Epithelial cell of proximal tubule (primary cell): ENCODE data around the gene GRID1. TPM values are rescaled to one million over a fixed set of nuclear protein-coding genes. Genes with fewer than 3 reads are reported as not detected.

Source experiments
- DNase-seq: peaks from one replicate; pipeline ENCODE4 v3.0.0-alpha.2; 2011; ENCODE audit warnings: low read depth
- H3K4me3 ChIP-seq: 2 replicates; pipeline ENCODE4 v1.5.1; 2011; ENCODE audit warnings: low read depth, mild to moderate bottlenecking, low read length
- CTCF ChIP-seq: conservative IDR thresholded peaks from 2 replicates; pipeline ENCODE4 v1.5.1; 2012; ENCODE audit warnings: low read depth, mild to moderate bottlenecking, low read length
- total RNA-seq: library from RNA; depleted of rRNA; stranded (reverse); fragments of >200 nt; gene quantifications from 2 replicates; pipeline ENCODE4 v1.2.3, GENCODE V29; 2015

The GRID1 gene
- total RNA-seq, 1 donor from 2014 or later = 0.52 TPM

GRCh38 chr10:86062647-86063145, 303.9 kb downstream of the GRID1 start:
- TF ChIP-seq CTCF = no peak
- H3K4me3 ChIP-seq = no peak overlapping the region
- no peak for DNase-seq

- TF ChIP-seq CTCF = no peak
- no peak for DNase-seq
- H3K4me3 ChIP-seq = no peak overlapping the region
These were observed 304.4 kb downstream of the GRID1 start for GRCh38 chr10:86062198-86062550.

- TF ChIP-seq CTCF = no peak
- H3K4me3 ChIP-seq = no peak overlapping the region
- DNase-seq = no peak
These were observed 305.1 kb downstream of the GRID1 start for GRCh38 chr10:86061278-86062197.

- no peak for DNase-seq
- TF ChIP-seq CTCF = no peak
- H3K4me3 ChIP-seq = no peak overlapping the region
These were observed 306.0 kb downstream of the GRID1 start for GRCh38 chr10:86060386-86061277.

GRCh38 chr10:86059892-86060291, 306.7 kb downstream of the GRID1 start:
- no peak for TF ChIP-seq CTCF

GRCh38 chr10:86058964-86059363, 307.6 kb downstream of the GRID1 start:
- H3K4me3 ChIP-seq = no peak overlapping the region
- no peak for TF ChIP-seq CTCF

More at GRCh38 chr10:86059892-86060291, 306.7 kb downstream of the GRID1 start:
- DNase-seq = no peak
- no peak overlapping the region for H3K4me3 ChIP-seq

More at GRCh38 chr10:86058964-86059363, 307.6 kb downstream of the GRID1 start:
- no peak for DNase-seq
